Endothelial cell of umbilical vein (primary cell): ENCODE data around the gene RAB25. TPM values are rescaled to one million over a fixed set of nuclear protein-coding genes. Genes with fewer than 3 reads are reported as not detected.

ENCODE experiments used
- BruUV-seq: library from RNA; stranded (reverse); fragments of 400-500 nt; replicated peaks from 2 replicates; lab custom pipeline; 2021; lab: Mats Ljungman, UMichigan
- CTCF ChIA-PET: fragments of 300-600, 350-600 bp; sonication (Branson Sonifier 250); formaldehyde crosslinking; loops from one replicate; lab custom pipeline; 2021; ENCODE audit warnings: antibody characterized with exemption, inconsistent platforms; lab: Charles Lee
- POLR2A ChIA-PET: fragments of 300-600, 350-600 bp; sonication (Branson Sonifier 250); formaldehyde crosslinking; loops from one replicate; lab custom pipeline; 2021; ENCODE audit warnings: antibody characterized with exemption, inconsistent platforms; lab: Charles Lee
- DNase-seq: peaks from one replicate; pipeline ENCODE4 v3.0.0-alpha.2; 2011; ENCODE audit warnings: low read depth, low spot score
- FAIRE-seq: peaks from 2 replicates; lab custom pipeline; 2011; peaks lifted over from hg19 to GRCh38; lab: Jason Lieb, UNC
- H2AFZ ChIP-seq: 2 replicates; pipeline ENCODE4 v1.6.0; 2012; ENCODE audit warnings: low read depth, low read length, control low read depth, inconsistent platforms
- H3K27ac ChIP-seq: 2 replicates; pipeline ENCODE4 v1.5.1; 2011; ENCODE audit warnings: low read depth, mild to moderate bottlenecking, control low read depth, low read length, moderate library complexity; ENCODE audit not compliant: insufficient read depth
- H3K27me3 ChIP-seq, 2 experiments: 2 replicates each; pipeline versions ENCODE4 v1.6.0 to v1.6.1; 2011; ENCODE audit warnings: low read length in 2 of 2, mixed read lengths in 1 of 2; ENCODE audit not compliant: control insufficient read depth in 2 of 2, insufficient read depth in 2 of 2
- H3K36me3 ChIP-seq, 2 experiments: 2 replicates in 1 of 2; 3 replicates in 1 of 2; pipeline ENCODE4 v1.5.1; 2011; ENCODE audit warnings: low read length in 2 of 2, mild to moderate bottlenecking in 1 of 2, moderate library complexity in 1 of 2; ENCODE audit not compliant: control insufficient read depth in 2 of 2, insufficient read depth in 2 of 2; ENCODE audit errors: extremely low read depth in 1 of 2
- H3K4me1 ChIP-seq: 3 replicates; pipeline ENCODE4 v1.5.1; 2011; ENCODE audit warnings: mild to moderate bottlenecking, low read length; ENCODE audit not compliant: control insufficient read depth, insufficient read depth; ENCODE audit errors: extremely low read depth
- H3K4me2 ChIP-seq: 2 replicates; pipeline ENCODE4 v1.6.1; 2011; ENCODE audit warnings: low read length, control low read depth, mixed read lengths; ENCODE audit not compliant: insufficient read depth
- H3K4me3 ChIP-seq, 3 experiments: fragments of 200-600 bp in 1 of 3; sonication (generic), shearing (Covaris generic) in 1 of 3; replicated peaks in 1 of 3; 2 replicates each; pipeline ENCODE4 v1.5.1; 2011 to 2016; ENCODE audit warnings: control low read depth in 3 of 3, low read length in 3 of 3, mild to moderate bottlenecking in 2 of 3, inconsistent platforms in 1 of 3, low read depth in 1 of 3, moderate library complexity in 1 of 3; ENCODE audit not compliant: insufficient read depth in 1 of 3
- H3K79me2 ChIP-seq: 2 replicates; pipeline ENCODE4 v1.6.0; 2012; ENCODE audit warnings: low read length, inconsistent platforms; ENCODE audit not compliant: control insufficient read depth, insufficient read depth
- H3K9ac ChIP-seq: replicated peaks from 2 replicates; pipeline ENCODE3; 2011; ENCODE audit warnings: low read length, control low read depth; ENCODE audit not compliant: insufficient read depth; ENCODE audit errors: extremely low read depth
- H3K9me1 ChIP-seq: replicated peaks from 3 replicates; pipeline ENCODE4 v1.6.0; 2011; ENCODE audit warnings: mild to moderate bottlenecking, low read length; ENCODE audit not compliant: control insufficient read depth, insufficient read depth; ENCODE audit errors: extremely low read depth
- H3K9me3 ChIP-seq: replicated peaks from 2 replicates; pipeline ENCODE4 v1.5.1; 2012; ENCODE audit warnings: low read length, inconsistent platforms; ENCODE audit not compliant: control insufficient read depth, insufficient read depth
- H4K20me1 ChIP-seq: replicated peaks from 2 replicates; pipeline ENCODE3; 2011; ENCODE audit warnings: mild to moderate bottlenecking, low read length; ENCODE audit not compliant: control insufficient read depth, insufficient read depth; ENCODE audit errors: extremely low read depth
- CTCF ChIP-seq, 2 donors: IDR thresholded peaks; 1 replicate in 1 of 2; 2 replicates in 1 of 2; pipeline ENCODE4 v1.5.1; 2011; ENCODE audit warnings: low read length in 2 of 2, mild to moderate bottlenecking in 2 of 2, moderate library complexity in 2 of 2, control low read depth in 1 of 2, inconsistent platforms in 1 of 2, low read depth in 1 of 2; ENCODE audit not compliant: insufficient read depth in 1 of 2; ENCODE audit errors: extremely low read depth in 1 of 2
- EZH2 ChIP-seq: IDR thresholded peaks from 2 replicates; pipeline ENCODE4 v1.6.1; 2012; ENCODE audit warnings: borderline replicate concordance, low read depth, mild to moderate bottlenecking, moderate library complexity, low read length, inconsistent platforms; ENCODE audit not compliant: severe bottlenecking
- FOS ChIP-seq: IDR thresholded peaks from 2 replicates; pipeline ENCODE4 v1.6.1; 2011; ENCODE audit warnings: mild to moderate bottlenecking, low read length, moderate library complexity, borderline replicate concordance; ENCODE audit not compliant: insufficient read depth
- JUN ChIP-seq: IDR thresholded peaks from 2 replicates; pipeline ENCODE4 v1.6.1; 2011; ENCODE audit warnings: borderline replicate concordance, low read depth; ENCODE audit not compliant: insufficient read length, insufficient read depth
- POLR2A ChIP-seq: IDR thresholded peaks from 2 replicates; pipeline ENCODE4 v1.6.1; 2012; ENCODE audit warnings: low read depth, mild to moderate bottlenecking, control low read depth, low read length
- dilution Hi-C: fragments of 300-500 bp; cut with MboI; formaldehyde crosslinking; loops from one replicate; pipeline ENCODE4 v1.15.0; 2019; ENCODE audit warnings: low sequenced_read_pairs; ENCODE audit not compliant: extremely low pct_ligation_motif_present
- intact Hi-C: fragments of 100-400 bp; cut with micrococcal nuclease; formaldehyde crosslinking; loops from one replicate; pipeline ENCODE4 v1.10.0; 2022
- polyA plus RNA-seq, 4 experiments: library from polyadenylated mRNA; depleted of rRNA in 3 of 4; stranded (reverse) in 3 of 4; unstranded in 1 of 4; fragments of >200 nt; gene quantifications; 2 replicates each; pipeline versions ENCODE4 v1.2.1 to v1.2.3, GENCODE V29; 2011 to 2012; ENCODE audit warnings: missing spikeins in 1 of 4
- total RNA-seq: library from RNA; stranded (reverse); gene quantifications from 2 replicates; pipeline ENCODE4 v1.2.3, GENCODE V29; 2021

RAB25 gene
- total and polyA plus RNA-seq, 2 donors (not counting 3 experiments of a cell fraction or from before 2014, with no cell fraction given): not detected

DNA sequence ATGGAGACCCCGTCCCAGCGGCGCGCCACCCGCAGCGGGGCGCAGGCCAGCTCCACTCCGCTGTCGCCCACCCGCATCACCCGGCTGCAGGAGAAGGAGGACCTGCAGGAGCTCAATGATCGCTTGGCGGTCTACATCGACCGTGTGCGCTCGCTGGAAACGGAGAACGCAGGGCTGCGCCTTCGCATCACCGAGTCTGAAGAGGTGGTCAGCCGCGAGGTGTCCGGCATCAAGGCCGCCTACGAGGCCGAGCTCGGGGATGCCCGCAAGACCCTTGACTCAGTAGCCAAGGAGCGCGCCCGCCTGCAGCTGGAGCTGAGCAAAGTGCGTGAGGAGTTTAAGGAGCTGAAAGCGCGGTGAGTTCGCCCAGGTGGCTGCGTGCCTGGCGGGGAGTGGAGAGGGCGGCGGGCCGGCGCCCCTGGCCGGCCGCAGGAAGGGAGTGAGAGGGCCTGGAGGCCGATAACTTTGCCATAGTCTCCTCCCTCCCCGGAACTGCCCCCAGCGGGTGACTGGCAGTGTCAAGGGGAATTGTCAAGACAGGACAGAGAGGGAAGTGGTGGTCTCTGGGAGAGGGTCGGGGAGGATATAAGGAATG lies 54.1 kb downstream of the RAB25 start:
- DNase-seq (peak; percentile 38), FAIRE-seq (peak; percentile 86)
- dilution Hi-C loops: no loop called here
- Histone ChIP-seq H3K9ac (peak overlapping the region; percentile 88), H3K79me2 (peaks cover 53% of the 10 kb centered on the region), H3K9me3 (no peaks in the 10 kb centered on the region), H3K27me3 (no peaks in the 10 kb centered on the region), H3K27ac (peak overlapping the region; percentile 50), H2AFZ (no peak overlapping the region), H3K9me1 (no peaks in the 10 kb centered on the region), H3K4me2 (peak overlapping the region; percentile 78), H3K4me3 (peak overlapping the region; percentile 40 to 97 (median 78)), H3K4me1 (peaks cover 30% of the 10 kb centered on the region), H4K20me1 (no peaks in the 10 kb centered on the region), H3K36me3 (peaks cover 0 to 2% of the 10 kb centered on the region in 2 experiments)
- intact Hi-C loops: loop anchor here (1.0 kb wide), 4 partner anchors 8 to 18 kb away; no protein-coding TSS in a partner anchor
- ChIA-PET POLR2A (interaction anchor here (1.1 to 3.7 kb wide), 6 partner anchors 8 to 18 kb away, joined by 4 to 55 read pairs (median 12); no protein-coding TSS in a partner anchor), CTCF (interaction anchor here (1.4 to 13.3 kb wide), 6 partner anchors 8 to 118 kb away, joined by 4 to 283 read pairs (median 12); no protein-coding TSS in a partner anchor)
- TF ChIP-seq JUN (no peak), FOS (no peak), POLR2A (no peak), EZH2 (no peak), CTCF (IDR thresholded peaks at IDR 0.05; ENCODE audit: extremely low read depth in 1 of 2, insufficient read depth in 1 of 2, low read depth in 1 of 2, low read length in 2 of 2) (no peak)
- TSS peak; percentile 66 for BruUV-seq
